Right lobe of liver (tissue), 6 donors: Measurements from ENCODE around the gene DLG2. TPM values are rescaled to one million over a fixed set of nuclear protein-coding genes. Genes with fewer than 3 reads are reported as not detected.

Source experiments
- ATAC-seq, 4 donors: fragments of 200-7000 bp; cut with Tn5 transposase; one replicate each; pipeline ENCODE4 v1.9.1; 2020; ENCODE audit warnings: mild to moderate bottlenecking in 4 of 4, moderate library complexity in 4 of 4
- DNase-seq, 3 donors: peaks; one replicate each; pipeline ENCODE4 v3.0.0-alpha.2; 2020
- H3K27ac ChIP-seq, 3 donors: fragments of 200-600 bp; one replicate each; pipeline ENCODE4 v1.8.0; 2022
- H3K27me3 ChIP-seq, 2 donors: fragments of 200-600 bp; one replicate each; pipeline ENCODE4 v1.8.0; 2022
- H3K36me3 ChIP-seq, 4 donors: fragments of 200-600 bp; sonication (generic) in 1 of 4; one replicate each; pipeline versions ENCODE4 v1.5.1 to v1.8.0; 2017 to 2022; ENCODE audit warnings: control low read depth in 1 of 4
- H3K4me1 ChIP-seq, 4 donors: fragments of 200-600 bp; sonication (generic) in 1 of 4; one replicate each; pipeline versions ENCODE4 v1.5.1 to v1.8.0; 2017 to 2022; ENCODE audit warnings: control low read depth in 1 of 4
- H3K4me3 ChIP-seq, 3 donors: fragments of 200-600 bp; one replicate each; pipeline ENCODE4 v1.8.0; 2022
- H3K9me3 ChIP-seq, 4 donors: fragments of 200-600 bp; sonication (generic) in 1 of 4; one replicate each; pipeline versions ENCODE4 v1.5.1 to v1.8.0; 2017 to 2022; ENCODE audit warnings: control low read depth in 1 of 4
- POLR2A ChIP-seq: fragments of 450-650 bp; IDR thresholded peaks from one replicate; pipeline ENCODE4 v1.6.1; 2017; ENCODE audit warnings: antibody characterized with exemption, mild to moderate bottlenecking
- whole genome bisulfite sequencing: methylation state at CpG from one replicate; pipeline ENCODE4 v1.1.6; 2018; ENCODE audit warnings: low coverage, low lambda C conversion rate; ENCODE audit not compliant: insufficient coverage; ENCODE audit errors: missing lambda C conversion rate; 5-methylcytosine and 5-hydroxymethylcytosine counted together
- intact Hi-C, 2 donors: fragments of 100-400 bp; cut with DNase I; formaldehyde crosslinking; loops; one replicate each; pipeline versions ENCODE4 v1.11.2 to v1.14.1; 2022
- total RNA-seq, 6 experiments: library from RNA; depleted of rRNA in 2 of 6; stranded (reverse); fragments of >200 nt in 2 of 6; fragmentation: NEBNext Ultra II Directional in 3 of 6; extraction: Animal tissue kit (Norgen Biotek cat#: 25700) in 3 of 6; gene quantifications; one replicate each; pipeline versions ENCODE4 v1.1.0 to v1.2.4, GENCODE V29; 2016 to 2023
- TF ChIP-seq, protein P1 (sequence below), 4 donors: fragments of 200-600 bp in 3 of 4; fragments of 450-650 bp in 1 of 4; IDR thresholded peaks; one replicate each; pipeline versions ENCODE4 v1.5.1 to v1.8.0; 2016 to 2022; ENCODE audit warnings: antibody characterized with exemption in 4 of 4, mild to moderate bottlenecking in 2 of 4
- donor health status: DM: no; HTN: yes; CAD: no.
- donor health status: DM: no; HTN: no; CAD: no.
- donor health status: DM: no; HTN: no; CAD: no.
- donor health status: DM: no; HTN: yes; CAD: no.
- donor health status: DM: no; HTN: yes; CAD: no.

DLG2 gene
- total RNA-seq, 6 experiments from 2014 or later: 1.2 to 6.4 (median 2.5) TPM

DNA sequence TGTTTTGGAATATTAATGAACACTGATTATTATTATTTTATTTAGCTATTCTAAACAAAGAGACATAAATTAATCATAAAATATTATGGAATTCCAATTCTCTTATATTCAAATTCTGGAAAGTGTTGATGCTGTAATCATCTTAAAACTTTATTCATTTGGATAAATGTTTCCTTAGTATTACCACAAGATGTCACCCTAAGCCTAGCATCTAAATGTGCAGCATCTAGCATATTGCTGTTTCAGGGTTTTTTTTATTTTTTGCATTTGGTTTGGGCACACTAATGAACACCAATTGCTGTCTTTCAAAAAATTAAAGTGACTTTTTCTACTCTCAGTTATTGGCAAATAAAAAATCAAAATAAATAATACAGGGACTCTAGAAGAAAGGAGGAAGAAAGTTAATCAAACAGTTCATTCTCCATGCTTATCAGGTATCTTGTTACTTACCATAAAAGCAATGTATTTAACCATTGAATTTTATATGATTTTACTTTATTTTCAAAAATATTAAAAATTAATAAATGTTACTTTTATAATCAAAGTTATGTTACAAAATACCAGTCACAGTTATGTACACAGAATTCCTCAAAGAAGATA is 31.8 kb downstream of the DLG2 start:
- Histone ChIP-seq H3K27ac (no peak overlapping the region), H3K4me1 (no peaks in the 10 kb centered on the region), H3K27me3 (no peaks in the 10 kb centered on the region), H3K4me3 (no peak overlapping the region), H3K9me3 (no peaks in the 10 kb centered on the region), H3K36me3 (no peaks in the 10 kb centered on the region)
- intact Hi-C loops: no loop called here
- TF ChIP-seq POLR2A: no peak
- TF ChIP-seq, protein P1, sequence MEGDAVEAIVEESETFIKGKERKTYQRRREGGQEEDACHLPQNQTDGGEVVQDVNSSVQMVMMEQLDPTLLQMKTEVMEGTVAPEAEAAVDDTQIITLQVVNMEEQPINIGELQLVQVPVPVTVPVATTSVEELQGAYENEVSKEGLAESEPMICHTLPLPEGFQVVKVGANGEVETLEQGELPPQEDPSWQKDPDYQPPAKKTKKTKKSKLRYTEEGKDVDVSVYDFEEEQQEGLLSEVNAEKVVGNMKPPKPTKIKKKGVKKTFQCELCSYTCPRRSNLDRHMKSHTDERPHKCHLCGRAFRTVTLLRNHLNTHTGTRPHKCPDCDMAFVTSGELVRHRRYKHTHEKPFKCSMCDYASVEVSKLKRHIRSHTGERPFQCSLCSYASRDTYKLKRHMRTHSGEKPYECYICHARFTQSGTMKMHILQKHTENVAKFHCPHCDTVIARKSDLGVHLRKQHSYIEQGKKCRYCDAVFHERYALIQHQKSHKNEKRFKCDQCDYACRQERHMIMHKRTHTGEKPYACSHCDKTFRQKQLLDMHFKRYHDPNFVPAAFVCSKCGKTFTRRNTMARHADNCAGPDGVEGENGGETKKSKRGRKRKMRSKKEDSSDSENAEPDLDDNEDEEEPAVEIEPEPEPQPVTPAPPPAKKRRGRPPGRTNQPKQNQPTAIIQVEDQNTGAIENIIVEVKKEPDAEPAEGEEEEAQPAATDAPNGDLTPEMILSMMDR (IDR thresholded peaks at IDR 0.05): peak; percentile 56 to 68 (median 66)
- ATAC-seq: peak; percentile 74 to 84 (median 78)
- DNase-seq: no peak

DNA sequence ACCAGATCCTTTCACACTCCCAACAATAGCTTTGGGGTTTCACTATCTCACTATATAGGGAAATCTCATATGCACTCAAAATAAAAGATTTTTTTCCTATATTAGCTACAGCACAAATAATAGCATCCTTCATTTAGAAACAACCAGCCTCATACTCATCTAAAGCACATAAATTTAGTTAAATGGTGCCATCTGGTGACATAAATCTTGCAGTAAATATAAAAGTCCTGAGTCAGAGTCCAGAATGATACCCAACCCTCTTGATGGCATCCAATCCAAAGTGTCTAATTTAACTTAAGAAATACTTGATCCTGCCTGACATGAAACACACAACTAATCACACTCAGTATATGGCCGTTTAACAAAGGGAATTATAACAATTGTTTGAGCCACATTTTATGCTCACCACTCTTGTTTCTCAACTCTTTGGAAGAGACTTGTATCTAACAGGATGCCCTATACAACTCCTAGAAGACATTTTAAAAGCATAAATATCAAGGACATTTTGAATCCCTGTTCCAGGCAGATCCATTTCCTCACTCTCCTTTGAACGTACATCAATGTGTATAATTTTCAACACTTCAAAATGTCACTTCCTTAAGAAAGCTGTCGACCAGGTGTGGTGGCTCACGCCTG is 36.2 kb downstream of the DLG2 start:
- TF ChIP-seq, protein P1 (IDR thresholded peaks at IDR 0.05): peak; percentile 7 to 26 (median 18)
- no peak for TF ChIP-seq POLR2A
- peak in 2 of 4 donors; percentile 49 to 57 for ATAC-seq
- Histone ChIP-seq H3K9me3 (no peaks in the 10 kb centered on the region), H3K36me3 (no peaks in the 10 kb centered on the region), H3K4me3 (no peak overlapping the region), H3K4me1 (no peaks in the 10 kb centered on the region), H3K27ac (no peak overlapping the region), H3K27me3 (no peaks in the 10 kb centered on the region)
- no peak for DNase-seq
- 76% methylated on average over 4 of the region's 4 CpGs for WGBS
- intact Hi-C loops: no loop called here

DNA sequence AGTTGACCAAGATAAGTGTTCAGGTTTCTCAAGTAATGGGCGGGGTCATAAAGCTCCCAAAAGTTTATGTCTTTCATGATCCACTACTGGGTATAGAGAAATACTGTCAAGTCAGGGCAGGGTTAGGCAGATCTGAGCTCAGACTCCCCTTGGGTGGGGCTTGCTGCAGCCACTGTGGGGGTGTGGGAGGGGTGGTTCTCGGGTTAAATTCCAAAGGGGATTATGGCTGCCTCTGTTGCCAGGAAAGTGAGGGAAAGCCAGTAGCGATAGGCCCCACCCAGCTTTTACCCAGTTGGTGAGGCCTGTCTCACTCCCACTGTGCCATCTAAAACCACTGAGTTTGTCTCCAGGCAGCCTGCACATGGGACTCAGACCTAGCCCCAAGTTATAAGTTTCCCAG is 37.8 kb downstream of the DLG2 start:
- TF ChIP-seq, protein P1 (IDR thresholded peaks at IDR 0.05): no peak
- no peak for TF ChIP-seq POLR2A
- intact Hi-C loops: no loop called here
- WGBS: 100% methylated on average over 1 of the region's 3 CpGs
- no peak overlapping the region for H3K27ac ChIP-seq
- no peaks in the 10 kb centered on the region for H3K4me1 ChIP-seq
- no peak for DNase-seq
- H3K36me3 ChIP-seq: no peaks in the 10 kb centered on the region
- H3K9me3 ChIP-seq: no peaks in the 10 kb centered on the region
- ATAC-seq: no peak
- no peak overlapping the region for H3K4me3 ChIP-seq
- H3K27me3 ChIP-seq: no peaks in the 10 kb centered on the region

DNA sequence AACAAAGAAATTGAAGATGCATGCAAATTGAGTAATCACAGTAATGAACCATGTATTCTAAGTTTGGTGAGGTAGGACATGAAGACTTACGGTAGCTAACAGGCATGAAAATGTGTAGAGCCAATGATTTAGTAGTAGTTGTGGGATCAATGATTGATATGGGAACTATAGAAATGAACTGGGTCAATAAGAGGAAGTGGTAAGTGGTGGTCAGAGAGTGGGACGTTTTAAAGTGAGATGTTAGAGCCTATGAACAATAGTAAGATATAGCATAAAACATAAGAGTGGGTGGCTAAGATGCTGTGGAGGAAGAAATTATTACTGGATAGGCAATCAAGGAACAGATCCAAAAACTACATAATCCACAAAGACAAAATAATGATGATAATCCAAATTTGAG is 45.0 kb downstream of the DLG2 start:
- DNase-seq: no peak
- intact Hi-C loops: no loop called here
- H3K9me3 ChIP-seq: no peaks in the 10 kb centered on the region
- H3K4me3 ChIP-seq: no peak overlapping the region
- no peak for TF ChIP-seq POLR2A
- TF ChIP-seq, protein P1 (IDR thresholded peaks at IDR 0.05): no peak
- H3K27ac ChIP-seq: no peak overlapping the region
- H3K27me3 ChIP-seq: no peaks in the 10 kb centered on the region
- WGBS: 81% methylated on average over 2 of the region's 2 CpGs
- no peak for ATAC-seq
- no peaks in the 10 kb centered on the region for H3K4me1 ChIP-seq
- H3K36me3 ChIP-seq: no peaks in the 10 kb centered on the region
